Activated CD4-positive, alpha-beta T cell treated with anti-CD3 and anti-CD28 coated beads for 24 hours (primary cell): ENCODE measurements around the gene IL1RAPL1.

Experiments
- DNase-seq, 2 donors: peaks; one replicate each; pipeline ENCODE4 v3.0.0-alpha.2; 2020; ENCODE audit warnings: low read depth in 2 of 2

Gene IL1RAPL1

GRCh38 chrX:28586981-28587551 is at the start of gene IL1RAPL1:
Gene IL1RAPL1 (plus strand): TSS chrX:28587446.
- DNase-seq: no peak

- no peak for DNase-seq
Measured at GRCh38 chrX:28542791-28543190, 44.5 kb upstream of the IL1RAPL1 start.

GRCh38 chrX:28549838-28550237 is 37.4 kb upstream of the IL1RAPL1 start:
- no peak for DNase-seq

- no peak for DNase-seq
Measured at GRCh38 chrX:28550331-28550872, 36.8 kb upstream of the IL1RAPL1 start.

- DNase-seq: no peak
Measured at GRCh38 chrX:28552322-28552721, 34.9 kb upstream of the IL1RAPL1 start.

GRCh38 chrX:28552882-28553829 is 34.1 kb upstream of the IL1RAPL1 start:
- no peak for DNase-seq

- no peak for DNase-seq
Measured at GRCh38 chrX:28576117-28576516, 11.1 kb upstream of the IL1RAPL1 start.

GRCh38 chrX:28581522-28581921 is 5.7 kb upstream of the IL1RAPL1 start:
- no peak for DNase-seq

GRCh38 chrX:28582511-28582910 is 4.7 kb upstream of the IL1RAPL1 start:
- DNase-seq: no peak

GRCh38 chrX:28584025-28584424 is 3.2 kb upstream of the IL1RAPL1 start:
- no peak for DNase-seq

- no peak for DNase-seq
Measured at GRCh38 chrX:28585767-28586166, 1.5 kb upstream of the IL1RAPL1 start.

GRCh38 chrX:28586286-28586685 is 960 bp upstream of the IL1RAPL1 start:
- no peak for DNase-seq

GRCh38 chrX:28589046-28589445 is 1.8 kb downstream of the IL1RAPL1 start:
- DNase-seq: no peak

- no peak for DNase-seq
Measured at GRCh38 chrX:28590396-28590795, 3.1 kb downstream of the IL1RAPL1 start.

GRCh38 chrX:28591542-28591941 is 4.3 kb downstream of the IL1RAPL1 start:
- no peak for DNase-seq

GRCh38 chrX:28595346-28595745 is 8.1 kb downstream of the IL1RAPL1 start:
- no peak for DNase-seq

- DNase-seq: no peak
Measured at GRCh38 chrX:28599957-28600356, 12.7 kb downstream of the IL1RAPL1 start.

- no peak for DNase-seq
Measured at GRCh38 chrX:28609003-28609402, 21.8 kb downstream of the IL1RAPL1 start.

GRCh38 chrX:28609917-28610613 is 22.8 kb downstream of the IL1RAPL1 start:
- DNase-seq: no peak

- no peak for DNase-seq
Measured at GRCh38 chrX:28610746-28611145, 23.5 kb downstream of the IL1RAPL1 start.

GRCh38 chrX:28613558-28613957 is 26.3 kb downstream of the IL1RAPL1 start:
- DNase-seq: no peak

- DNase-seq: no peak
Measured at GRCh38 chrX:28625223-28625622, 38.0 kb downstream of the IL1RAPL1 start.
